H9 (cell line): ENCODE results near the gene EPAS1. TPM values are rescaled to one million over a fixed set of nuclear protein-coding genes. Genes with fewer than 3 reads are reported as not detected.

Experiments
- DNase-seq: peaks from one replicate; pipeline ENCODE4 v3.0.0-alpha.2; 2017
- H2AFZ ChIP-seq: one replicate; pipeline ENCODE4 v1.6.1; 2013; ENCODE audit warnings: mild to moderate bottlenecking, low read length, control low read depth, moderate library complexity
- H2AK5ac ChIP-seq: 2 replicates; pipeline ENCODE4 v1.6.1; 2013; ENCODE audit warnings: low read length, control low read depth, mixed read lengths; ENCODE audit not compliant: insufficient read length
- H2BK120ac ChIP-seq: one replicate; pipeline ENCODE4 v1.6.1; 2013; ENCODE audit warnings: low read depth, mild to moderate bottlenecking, low read length, control low read depth, inconsistent platforms; ENCODE audit not compliant: poor library complexity, severe bottlenecking
- H2BK12ac ChIP-seq: 2 replicates; pipeline ENCODE4 v1.6.1; 2013; ENCODE audit warnings: low read length, control low read depth, mixed read lengths, low read depth; ENCODE audit not compliant: insufficient read length
- H2BK15ac ChIP-seq: 2 replicates; pipeline ENCODE4 v1.6.1; 2013; ENCODE audit warnings: low read depth, low read length, control low read depth
- H2BK20ac ChIP-seq: one replicate; pipeline ENCODE4 v1.6.1; 2013; ENCODE audit warnings: low read depth, mild to moderate bottlenecking, low read length, control low read depth, inconsistent platforms; ENCODE audit not compliant: poor library complexity, severe bottlenecking
- H2BK5ac ChIP-seq: 2 replicates; pipeline ENCODE4 v1.6.1; 2013; ENCODE audit warnings: low read length, control low read depth, mixed read lengths; ENCODE audit not compliant: insufficient read length
- H3K14ac ChIP-seq: 2 replicates; pipeline ENCODE4 v1.6.1; 2013; ENCODE audit warnings: low read length, control low read depth; ENCODE audit not compliant: insufficient read depth
- H3K18ac ChIP-seq: 2 replicates; pipeline ENCODE4 v1.6.1; 2013; ENCODE audit warnings: low read depth, mild to moderate bottlenecking, mixed read lengths, low read length, control low read depth; ENCODE audit not compliant: insufficient read length
- H3K23ac ChIP-seq: 2 replicates; pipeline ENCODE4 v1.6.1; 2013; ENCODE audit warnings: low read length, control low read depth, mixed read lengths, low read depth; ENCODE audit not compliant: insufficient read length
- H3K23me2 ChIP-seq: 2 replicates; pipeline ENCODE4 v1.6.1; 2013; ENCODE audit warnings: low read depth, mild to moderate bottlenecking, mixed read lengths, low read length, control low read depth; ENCODE audit not compliant: insufficient read length, poor library complexity, severe bottlenecking
- H3K27ac ChIP-seq: 2 replicates; pipeline ENCODE4 v1.5.1; 2013; ENCODE audit warnings: low read length, control low read depth, mixed read lengths, low read depth; ENCODE audit not compliant: insufficient read length
- H3K27me3 ChIP-seq: 2 replicates; pipeline ENCODE4 v1.6.1; 2013; ENCODE audit warnings: low read length, control low read depth, inconsistent platforms; ENCODE audit not compliant: insufficient read depth
- H3K4ac ChIP-seq: 2 replicates; pipeline ENCODE4 v1.6.1; 2013; ENCODE audit warnings: low read depth, mild to moderate bottlenecking, control low read depth, inconsistent platforms, low read length, moderate library complexity
- H3K4me1 ChIP-seq: 2 replicates; pipeline ENCODE4 v1.6.1; 2013; ENCODE audit warnings: low read length, control low read depth, inconsistent platforms; ENCODE audit not compliant: insufficient read depth
- H3K4me2 ChIP-seq: 2 replicates; pipeline ENCODE4 v1.6.1; 2013; ENCODE audit warnings: low read length, control low read depth, mixed read lengths; ENCODE audit not compliant: insufficient read length, insufficient read depth
- H3K56ac ChIP-seq: 2 replicates; pipeline ENCODE4 v1.6.1; 2013; ENCODE audit warnings: low read depth, mild to moderate bottlenecking, mixed read lengths, low read length, control low read depth; ENCODE audit not compliant: insufficient read length
- H3K79me1 ChIP-seq: 2 replicates; pipeline ENCODE4 v1.6.1; 2013; ENCODE audit warnings: low read depth, mild to moderate bottlenecking, moderate library complexity, low read length, control low read depth, inconsistent platforms; ENCODE audit not compliant: insufficient read depth, poor library complexity, severe bottlenecking
- H3K79me2 ChIP-seq: 2 replicates; pipeline ENCODE4 v1.6.1; 2013; ENCODE audit warnings: low read length, control low read depth, inconsistent platforms; ENCODE audit not compliant: insufficient read depth
- H3K9ac ChIP-seq: 2 replicates; pipeline ENCODE4 v1.6.1; 2013; ENCODE audit warnings: low read length, control low read depth, mixed read lengths; ENCODE audit not compliant: insufficient read length; ENCODE audit errors: extremely low read depth
- H3K9me3 ChIP-seq: one replicate; pipeline ENCODE4 v1.6.1; 2013; ENCODE audit warnings: low read depth, low read length, inconsistent platforms; ENCODE audit not compliant: control insufficient read depth
- H3T11ph ChIP-seq: one replicate; pipeline ENCODE4 v1.6.1; 2013; ENCODE audit warnings: mild to moderate bottlenecking, low read length, control low read depth, inconsistent platforms
- H4K20me1 ChIP-seq: one replicate; pipeline ENCODE4 v1.6.1; 2013; ENCODE audit not compliant: control insufficient read depth, insufficient read length, insufficient read depth
- H4K5ac ChIP-seq: 2 replicates; pipeline ENCODE4 v1.6.1; 2013; ENCODE audit warnings: low read depth, mild to moderate bottlenecking, mixed read lengths, low read length, control low read depth; ENCODE audit not compliant: insufficient read length
- H4K8ac ChIP-seq: replicated peaks from 2 replicates; pipeline ENCODE4 v1.6.1; 2013; ENCODE audit warnings: low read length, control low read depth, mixed read lengths, low read depth; ENCODE audit not compliant: insufficient read length
- H4K91ac ChIP-seq: 2 replicates; pipeline ENCODE4 v1.6.1; 2013; ENCODE audit warnings: low read depth, mild to moderate bottlenecking, moderate library complexity, mixed read lengths, low read length, control low read depth; ENCODE audit not compliant: insufficient read length
- H3K27ac Mint-ChIP-seq, 3 experiments: 2 replicates in 2 of 3; 3 replicates in 1 of 3; pipeline ENCODE4 v1.8.0; 2020 to 2021; ENCODE audit warnings: mixed read lengths in 3 of 3, mild to moderate bottlenecking in 1 of 3, moderate library complexity in 1 of 3
- H3K27me3 Mint-ChIP-seq: 2 replicates; pipeline ENCODE4 v1.8.0; 2021; ENCODE audit warnings: low read depth, mild to moderate bottlenecking, moderate library complexity, mixed read lengths
- H3K36me3 Mint-ChIP-seq, 3 experiments: 2 replicates in 2 of 3; 3 replicates in 1 of 3; pipeline ENCODE4 v1.8.0; 2020 to 2021; ENCODE audit warnings: low read depth in 3 of 3, mixed read lengths in 3 of 3; ENCODE audit not compliant: insufficient read depth in 1 of 3
- H3K4me1 Mint-ChIP-seq, 2 experiments: 2 replicates each; pipeline ENCODE4 v1.8.0; 2020; ENCODE audit warnings: mixed read lengths in 2 of 2
- H3K4me3 Mint-ChIP-seq, 2 experiments: 2 replicates in 1 of 2; 3 replicates in 1 of 2; pipeline ENCODE4 v1.8.0; 2020 to 2021; ENCODE audit warnings: mild to moderate bottlenecking in 2 of 2, mixed read lengths in 2 of 2, moderate library complexity in 1 of 2
- H3K9me3 Mint-ChIP-seq, 2 experiments: 2 replicates in 1 of 2; 3 replicates in 1 of 2; pipeline ENCODE4 v1.8.0; 2020; ENCODE audit warnings: mild to moderate bottlenecking in 2 of 2, mixed read lengths in 2 of 2, moderate library complexity in 1 of 2
- WGBS: extraction: QIAGEN DNeasy Blood & Tissue Kit; methylation state at CpG from one replicate; pipeline ENCODE4 v1.1.7; 2013; ENCODE audit warnings: missing lambda C conversion rate, low lambda C conversion rate, mixed read lengths; ENCODE audit not compliant: insufficient read length; ENCODE audit errors: extremely low coverage; 5-methylcytosine and 5-hydroxymethylcytosine counted together
- total RNA-seq: library from RNA; stranded (reverse); gene quantifications from 2 replicates; pipeline ENCODE4 v1.2.1, GENCODE V29; 2021
- TF ChIP-seq, protein P1 (sequence below): fragments of 200-600 bp; sonication (generic); conservative IDR thresholded peaks from 3 replicates; pipeline ENCODE4 v1.8.0; 2021; ENCODE audit warnings: antibody characterized with exemption, mild to moderate bottlenecking

EPAS1 gene
- total RNA-seq, 1 experiment from 2014 or later, result 1.1 TPM

DNA sequence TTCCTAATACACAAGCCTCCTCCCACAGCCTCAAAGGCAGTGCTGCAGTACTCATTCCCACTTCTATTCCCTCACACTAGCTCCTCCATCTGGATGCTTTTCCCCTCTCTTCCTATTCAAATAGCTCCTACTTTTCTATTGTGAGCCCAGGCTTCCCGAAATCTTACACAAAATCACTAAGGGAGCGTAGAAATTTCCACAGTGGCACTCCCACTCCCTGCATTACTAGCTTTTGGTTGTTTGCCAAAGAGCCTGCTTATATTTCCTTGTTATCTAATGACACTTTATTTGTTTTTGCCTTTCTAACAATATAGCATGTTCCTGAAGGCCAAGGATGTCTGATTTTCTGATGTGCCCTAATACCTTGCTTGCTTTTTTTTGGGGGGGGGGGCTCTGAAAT is 10.9 kb downstream of the EPAS1 start:
- H3K79me2 ChIP-seq, result no peaks in the 10 kb centered on the region
- no CpG with 5 or more reads among the region's 2 CpGs for whole genome bisulfite sequencing

More for the DNA sequence above, 10.9 kb downstream of the EPAS1 start:
- Histone ChIP-seq H3K9me3 (no peaks in the 10 kb centered on the region), H4K20me1 (no peaks in the 10 kb centered on the region), H3K4me2 (no peak overlapping the region), H3K27me3 (no peaks in the 10 kb centered on the region), H2BK12ac (no peak overlapping the region), H3K14ac (no peak overlapping the region), H3K9ac (no peak overlapping the region), H2BK5ac (no peak overlapping the region), H2AFZ (no peak overlapping the region), H2BK120ac (no peak overlapping the region), H4K8ac (no peak overlapping the region), H3K79me1 (no peaks in the 10 kb centered on the region), H2AK5ac (no peak overlapping the region), H2BK20ac (no peak overlapping the region), H3K4me1 (peaks cover 6% of the 10 kb centered on the region; the same call in 1 of the 2 replicates), H3T11ph (no peak overlapping the region), H3K27ac (no peak overlapping the region), H3K23ac (no peak overlapping the region), H4K91ac (no peak overlapping the region), H3K23me2 (no peaks in the 10 kb centered on the region), H2BK15ac (no peak overlapping the region), H3K18ac (no peak overlapping the region), H4K5ac (no peak overlapping the region), H3K4ac (no peak overlapping the region), H3K56ac (no peak overlapping the region)
- Mint-ChIP-seq H3K27ac (no peak overlapping the region), H3K9me3 (peaks cover 8 to 12% of the 10 kb centered on the region in 2 experiments), H3K27me3 (peaks cover 42% of the 10 kb centered on the region), H3K36me3 (peaks cover 2 to 12% (median 9%) of the 10 kb centered on the region in 3 experiments; a peak in 6 of 7 replicates), H3K4me1 (peaks cover 14 to 28% of the 10 kb centered on the region in 2 experiments), H3K4me3 (no peak overlapping the region)
- no peak for DNase-seq
- TF ChIP-seq, protein P1, sequence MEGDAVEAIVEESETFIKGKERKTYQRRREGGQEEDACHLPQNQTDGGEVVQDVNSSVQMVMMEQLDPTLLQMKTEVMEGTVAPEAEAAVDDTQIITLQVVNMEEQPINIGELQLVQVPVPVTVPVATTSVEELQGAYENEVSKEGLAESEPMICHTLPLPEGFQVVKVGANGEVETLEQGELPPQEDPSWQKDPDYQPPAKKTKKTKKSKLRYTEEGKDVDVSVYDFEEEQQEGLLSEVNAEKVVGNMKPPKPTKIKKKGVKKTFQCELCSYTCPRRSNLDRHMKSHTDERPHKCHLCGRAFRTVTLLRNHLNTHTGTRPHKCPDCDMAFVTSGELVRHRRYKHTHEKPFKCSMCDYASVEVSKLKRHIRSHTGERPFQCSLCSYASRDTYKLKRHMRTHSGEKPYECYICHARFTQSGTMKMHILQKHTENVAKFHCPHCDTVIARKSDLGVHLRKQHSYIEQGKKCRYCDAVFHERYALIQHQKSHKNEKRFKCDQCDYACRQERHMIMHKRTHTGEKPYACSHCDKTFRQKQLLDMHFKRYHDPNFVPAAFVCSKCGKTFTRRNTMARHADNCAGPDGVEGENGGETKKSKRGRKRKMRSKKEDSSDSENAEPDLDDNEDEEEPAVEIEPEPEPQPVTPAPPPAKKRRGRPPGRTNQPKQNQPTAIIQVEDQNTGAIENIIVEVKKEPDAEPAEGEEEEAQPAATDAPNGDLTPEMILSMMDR, result no peak
